ENCODE data around the gene TRPM4. TPM values are rescaled to one million over a fixed set of nuclear protein-coding genes. Genes with fewer than 3 reads are reported as not detected.

TRPM4 gene
- total and polyA plus RNA-seq, 2 of the 8 experiments (the other 6 are each of a cell fraction or from before 2014, with no cell fraction given) = 11.3 to 13.3 TPM

GRCh38 chr19:49126575-49126974 lies 31.0 kb upstream of the TRPM4 start:
- Histone ChIP-seq H3K36me3 (ENCODE audit: control insufficient read depth in 2 of 4, insufficient read depth in 4 of 4, low read length in 3 of 4) (peaks cover 0 to 3% (median 0%) of the 10 kb centered on the region in 4 experiments; a peak in 1 of 8 replicates), H3K4me1 (replicated peaks in 1 of 4; ENCODE audit: control insufficient read depth in 3 of 4, insufficient read depth in 4 of 4, low read length in 3 of 4) (peaks cover 0 to 13% (median 8%) of the 10 kb centered on the region in 4 experiments; a peak in 6 of 7 replicates), H4K20me1 (replicated peaks in 1 of 2; ENCODE audit: control insufficient read depth in 1 of 2, insufficient read depth in 2 of 2, low read length in 2 of 2) (peaks cover 0 to 2% of the 10 kb centered on the region in 2 experiments), H2AK5ac (ENCODE audit: low read depth, low read length) (no peak overlapping the region), H3K79me2 (ENCODE audit: control insufficient read depth in 1 of 2, insufficient read depth in 2 of 2, low read length in 2 of 2) (no peaks in the 10 kb centered on the region), H3K79me1 (ENCODE audit: low read depth, low read length) (no peaks in the 10 kb centered on the region), H4K8ac (ENCODE audit: extremely low read depth, insufficient read depth, low read length) (no peak overlapping the region; the same call in 1 of the 2 replicates), H2BK5ac (ENCODE audit: low read depth, low read length) (no peak overlapping the region), H3K4ac (replicated peaks; ENCODE audit: insufficient read length, low read depth, low read length) (no peak overlapping the region), H3K18ac (ENCODE audit: extremely low read depth, low read length) (no peak overlapping the region), H2BK15ac (ENCODE audit: low read length) (no peak overlapping the region), H3K4me2 (ENCODE audit: insufficient read depth in 1 of 2, low read depth in 2 of 2, low read length in 2 of 2) (no peak overlapping the region; a peak in 1 of 4 replicates), H3K4me3 (ENCODE audit: extremely low read depth in 1 of 4, insufficient read depth in 2 of 4, low read depth in 3 of 4, low read length in 4 of 4) (no peak overlapping the region), H3K27ac (ENCODE audit: low read depth, low read length) (no peak overlapping the region), H3K56ac (replicated peaks; ENCODE audit: insufficient read length, low read depth, low read length) (no peak overlapping the region), H3K14ac (ENCODE audit: insufficient read length) (no peak overlapping the region), H2AFZ (ENCODE audit: low read length) (no peak overlapping the region), H3K23me2 (ENCODE audit: low read depth, low read length) (peaks cover 9% of the 10 kb centered on the region), H4K5ac (ENCODE audit: insufficient read length, low read depth, low read length) (no peak overlapping the region), H2BK20ac (ENCODE audit: low read length) (no peak overlapping the region), H3K9ac (replicated peaks in 1 of 4; ENCODE audit: extremely low read depth in 1 of 4, low read depth in 3 of 4, low read length in 3 of 4) (no peak overlapping the region), H3K27me3 (replicated peaks in 1 of 4; ENCODE audit: control insufficient read depth in 3 of 4, extremely low read depth in 1 of 4, insufficient read depth in 3 of 4, low read length in 3 of 4) (no peaks in the 10 kb centered on the region; a peak in 2 of 7 replicates), H2BK120ac (replicated peaks; ENCODE audit: low read depth, low read length) (no peak overlapping the region), H4K91ac (replicated peaks; ENCODE audit: insufficient read length, low read length) (no peak overlapping the region), H3K9me3 (ENCODE audit: insufficient read depth in 2 of 2, low read depth in 1 of 2, low read length in 1 of 2) (no peaks in the 10 kb centered on the region), H3K23ac (ENCODE audit: insufficient read length) (no peak overlapping the region), H2BK12ac (ENCODE audit: low read depth, low read length) (no peak overlapping the region)
- FAIRE-seq (no peak), DNase-seq (ENCODE audit: low read depth in 1 of 2, low spot score in 2 of 2) (no peak)
- WGBS, 2 experiments (ENCODE audit: extremely low coverage in 1 of 2, insufficient coverage in 1 of 2, insufficient read length in 1 of 2, insufficient replicate concordance in 2 of 2, low coverage in 1 of 2, low lambda C conversion rate in 2 of 2, missing lambda C conversion rate in 1 of 2) = 86% methylated on average over 4 of the region's 4 CpGs; no CpG with 5 or more reads in 1 of the 2 experiments
- TF ChIP-seq, protein P1, sequence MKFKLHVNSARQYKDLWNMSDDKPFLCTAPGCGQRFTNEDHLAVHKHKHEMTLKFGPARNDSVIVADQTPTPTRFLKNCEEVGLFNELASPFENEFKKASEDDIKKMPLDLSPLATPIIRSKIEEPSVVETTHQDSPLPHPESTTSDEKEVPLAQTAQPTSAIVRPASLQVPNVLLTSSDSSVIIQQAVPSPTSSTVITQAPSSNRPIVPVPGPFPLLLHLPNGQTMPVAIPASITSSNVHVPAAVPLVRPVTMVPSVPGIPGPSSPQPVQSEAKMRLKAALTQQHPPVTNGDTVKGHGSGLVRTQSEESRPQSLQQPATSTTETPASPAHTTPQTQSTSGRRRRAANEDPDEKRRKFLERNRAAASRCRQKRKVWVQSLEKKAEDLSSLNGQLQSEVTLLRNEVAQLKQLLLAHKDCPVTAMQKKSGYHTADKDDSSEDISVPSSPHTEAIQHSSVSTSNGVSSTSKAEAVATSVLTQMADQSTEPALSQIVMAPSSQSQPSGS (IDR thresholded peaks at IDR 0.05; ENCODE audit: low read length) = no peak
- TF ChIP-seq, protein P2, sequence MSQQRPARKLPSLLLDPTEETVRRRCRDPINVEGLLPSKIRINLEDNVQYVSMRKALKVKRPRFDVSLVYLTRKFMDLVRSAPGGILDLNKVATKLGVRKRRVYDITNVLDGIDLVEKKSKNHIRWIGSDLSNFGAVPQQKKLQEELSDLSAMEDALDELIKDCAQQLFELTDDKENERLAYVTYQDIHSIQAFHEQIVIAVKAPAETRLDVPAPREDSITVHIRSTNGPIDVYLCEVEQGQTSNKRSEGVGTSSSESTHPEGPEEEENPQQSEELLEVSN (IDR thresholded peaks at IDR 0.05) = no peak
- TF ChIP-seq SAP30 (IDR thresholded peaks at IDR 0.05; ENCODE audit: insufficient read depth, insufficient replicate concordance, low read length) (no peak), RFX5 (IDR thresholded peaks at IDR 0.05; ENCODE audit: borderline replicate concordance, low read depth, low read length) (no peak), SIRT6 (IDR thresholded peaks at IDR 0.05; ENCODE audit: low read length) (no peak), SRF (IDR thresholded peaks at IDR 0.05; ENCODE audit: low read depth, low read length) (no peak), TCF12 (IDR thresholded peaks at IDR 0.05; ENCODE audit: low read depth, low read length) (no peak), KDM5A (IDR thresholded peaks at IDR 0.05; ENCODE audit: low read length) (no peak), GABPA (IDR thresholded peaks at IDR 0.05; ENCODE audit: borderline replicate concordance, insufficient read depth, low read length) (no peak), EZH2 (IDR thresholded peaks at IDR 0.05; ENCODE audit: low read depth, low read length, severe bottlenecking) (no peak), HDAC6 (IDR thresholded peaks at IDR 0.05; ENCODE audit: low read depth, low read length) (no peak)
- CTCF ChIA-PET (ENCODE audit: partially characterized antibody) = interaction anchor here (1.2 to 1.4 kb wide), 2 partner anchors 22 to 29 kb away, joined by 3 read pairs; partner anchors contain the start of gene HRC
- POLR2A ChIA-PET (ENCODE audit: partially characterized antibody) = interaction anchor here (0.8 to 3.6 kb wide), 4 partner anchors 12 to 84 kb away, joined by 3 to 13 read pairs (median 6); partner anchors contain the start of gene LIN7B
